Astrocyte (in vitro differentiated cells and primary cell): ENCODE results near the gene TGFBI.

Source experiments
- EZH2 ChIP-seq: IDR thresholded peaks from 2 replicates; pipeline ENCODE4 v1.6.1; 2012; ENCODE audit warnings: mild to moderate bottlenecking, low read length, inconsistent platforms; ENCODE audit not compliant: insufficient read depth
- TF ChIP-seq, protein P1 (sequence below): IDR thresholded peaks from 2 replicates; pipeline ENCODE4 v1.5.1; 2011; ENCODE audit warnings: low read depth, mild to moderate bottlenecking, inconsistent platforms, low read length, moderate library complexity; ENCODE audit not compliant: insufficient read depth

DNA sequence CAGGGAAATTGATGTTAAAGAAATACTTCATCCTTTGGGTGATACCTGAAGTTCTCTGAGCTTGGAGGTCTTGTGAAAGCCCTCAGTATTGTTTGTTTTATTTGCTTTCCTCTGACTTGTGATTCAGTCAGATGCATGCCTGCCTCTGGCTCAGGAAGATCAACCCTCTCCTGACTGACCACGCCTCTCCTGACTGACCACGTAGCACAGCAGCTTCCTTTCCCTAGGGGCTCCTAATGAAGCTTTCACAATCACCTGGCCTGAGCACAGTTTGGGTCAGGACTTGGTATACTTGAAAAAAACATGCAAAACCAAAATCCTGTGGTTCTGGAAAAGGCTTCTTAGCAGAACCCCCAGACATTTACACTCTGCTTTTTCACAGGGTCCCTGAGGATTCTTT, 3.8 kb downstream of the TGFBI start:
- TF ChIP-seq, protein P1, sequence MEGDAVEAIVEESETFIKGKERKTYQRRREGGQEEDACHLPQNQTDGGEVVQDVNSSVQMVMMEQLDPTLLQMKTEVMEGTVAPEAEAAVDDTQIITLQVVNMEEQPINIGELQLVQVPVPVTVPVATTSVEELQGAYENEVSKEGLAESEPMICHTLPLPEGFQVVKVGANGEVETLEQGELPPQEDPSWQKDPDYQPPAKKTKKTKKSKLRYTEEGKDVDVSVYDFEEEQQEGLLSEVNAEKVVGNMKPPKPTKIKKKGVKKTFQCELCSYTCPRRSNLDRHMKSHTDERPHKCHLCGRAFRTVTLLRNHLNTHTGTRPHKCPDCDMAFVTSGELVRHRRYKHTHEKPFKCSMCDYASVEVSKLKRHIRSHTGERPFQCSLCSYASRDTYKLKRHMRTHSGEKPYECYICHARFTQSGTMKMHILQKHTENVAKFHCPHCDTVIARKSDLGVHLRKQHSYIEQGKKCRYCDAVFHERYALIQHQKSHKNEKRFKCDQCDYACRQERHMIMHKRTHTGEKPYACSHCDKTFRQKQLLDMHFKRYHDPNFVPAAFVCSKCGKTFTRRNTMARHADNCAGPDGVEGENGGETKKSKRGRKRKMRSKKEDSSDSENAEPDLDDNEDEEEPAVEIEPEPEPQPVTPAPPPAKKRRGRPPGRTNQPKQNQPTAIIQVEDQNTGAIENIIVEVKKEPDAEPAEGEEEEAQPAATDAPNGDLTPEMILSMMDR, result no peak
- no peak for TF ChIP-seq EZH2
